Cardiac muscle cell (in vitro differentiated cells and primary cell): ENCODE data around the gene SPTLC2. TPM values are rescaled to one million over a fixed set of nuclear protein-coding genes. Genes with fewer than 3 reads are reported as not detected.
A peak's percentile ranks its signal among the peaks of the same experiment; 100 is the strongest.
"Not testable (repeated sequence)": the region's sequence is repeated elsewhere in the genome, so short reads cannot be mapped to it uniquely, and the experiment has no call there.

Source experiments
- DNase-seq, 2 donors: peaks; one replicate each; pipeline versions ENCODE4 v3.0.0 to v3.0.0-alpha.2; 2010 to 2017; ENCODE audit warnings: low read depth in 1 of 2, low spot score in 1 of 2
- H3K27ac ChIP-seq: fragments of 200-600 bp; sonication (generic); 2 replicates; pipeline ENCODE4 v1.5.1; 2016
- H3K27me3 ChIP-seq: fragments of 200-600 bp; sonication (generic); 2 replicates; pipeline ENCODE4 v1.6.0; 2016; ENCODE audit warnings: control low read depth
- H3K36me3 ChIP-seq: fragments of 200-600 bp; sonication (generic); 2 replicates; pipeline ENCODE4 v1.5.1; 2016; ENCODE audit warnings: control low read depth
- H3K4me1 ChIP-seq: fragments of 200-600 bp; sonication (generic); 2 replicates; pipeline ENCODE4 v1.8.1; 2017; ENCODE audit warnings: low read depth, mild to moderate bottlenecking, mixed run types
- H3K4me3 ChIP-seq: fragments of 200-600 bp; sonication (generic); 2 replicates; pipeline ENCODE4 v1.5.1; 2016; ENCODE audit warnings: mild to moderate bottlenecking
- H3K9me3 ChIP-seq: fragments of 200-600 bp; sonication (generic); 2 replicates; pipeline ENCODE4 v1.5.1; 2017; ENCODE audit warnings: low read depth, mild to moderate bottlenecking, control low read depth
- polyA plus RNA-seq: library from polyadenylated mRNA; unstranded; fragments of >200 nt; fragmentation: Nextera tagmentation; extraction: Ambion mirVana; gene quantifications from 2 replicates; pipeline ENCODE4 v1.2.1, GENCODE V29; 2016
- total RNA-seq: library from RNA; depleted of rRNA; stranded (reverse); fragments of >200 nt; gene quantifications from 2 replicates; pipeline ENCODE4 v1.2.3, GENCODE V29; 2016
- TF ChIP-seq, protein P1 (sequence below): IDR thresholded peaks from 2 replicates; pipeline ENCODE4 v1.5.1; 2012; ENCODE audit warnings: low read depth, mild to moderate bottlenecking, low read length

SPTLC2 gene
- total and polyA plus RNA-seq, 2 experiments from 2014 or later, result 13.9 to 14.4 TPM

DNA sequence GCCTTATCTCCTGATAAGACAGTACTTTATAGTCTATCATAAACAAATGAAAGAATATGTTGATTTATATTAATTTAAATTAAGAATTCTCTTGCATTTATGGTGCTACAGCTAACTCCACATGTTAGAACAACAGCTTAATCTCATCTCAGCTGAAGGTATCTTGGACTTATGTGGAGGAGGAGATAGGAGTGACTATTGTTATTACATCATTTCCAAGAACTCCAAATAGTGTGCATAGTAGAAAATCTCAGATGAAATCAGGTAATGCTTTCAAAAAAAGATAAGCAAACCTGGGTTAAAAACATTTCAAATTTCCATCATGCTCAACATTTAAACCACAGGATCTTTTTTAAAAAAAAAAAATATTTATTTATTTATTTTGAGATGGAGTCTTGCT is 86.5 kb downstream of the SPTLC2 start:
- H3K4me3 ChIP-seq, result no peak overlapping the region
- TF ChIP-seq, protein P1, sequence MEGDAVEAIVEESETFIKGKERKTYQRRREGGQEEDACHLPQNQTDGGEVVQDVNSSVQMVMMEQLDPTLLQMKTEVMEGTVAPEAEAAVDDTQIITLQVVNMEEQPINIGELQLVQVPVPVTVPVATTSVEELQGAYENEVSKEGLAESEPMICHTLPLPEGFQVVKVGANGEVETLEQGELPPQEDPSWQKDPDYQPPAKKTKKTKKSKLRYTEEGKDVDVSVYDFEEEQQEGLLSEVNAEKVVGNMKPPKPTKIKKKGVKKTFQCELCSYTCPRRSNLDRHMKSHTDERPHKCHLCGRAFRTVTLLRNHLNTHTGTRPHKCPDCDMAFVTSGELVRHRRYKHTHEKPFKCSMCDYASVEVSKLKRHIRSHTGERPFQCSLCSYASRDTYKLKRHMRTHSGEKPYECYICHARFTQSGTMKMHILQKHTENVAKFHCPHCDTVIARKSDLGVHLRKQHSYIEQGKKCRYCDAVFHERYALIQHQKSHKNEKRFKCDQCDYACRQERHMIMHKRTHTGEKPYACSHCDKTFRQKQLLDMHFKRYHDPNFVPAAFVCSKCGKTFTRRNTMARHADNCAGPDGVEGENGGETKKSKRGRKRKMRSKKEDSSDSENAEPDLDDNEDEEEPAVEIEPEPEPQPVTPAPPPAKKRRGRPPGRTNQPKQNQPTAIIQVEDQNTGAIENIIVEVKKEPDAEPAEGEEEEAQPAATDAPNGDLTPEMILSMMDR, result no peak
- no peaks in the 10 kb centered on the region for H3K9me3 ChIP-seq
- peaks cover 2% of the 10 kb centered on the region for H3K36me3 ChIP-seq
- peak in 1 of 2 donors; percentile 27 for DNase-seq
- H3K4me1 ChIP-seq, result no peaks in the 10 kb centered on the region
- H3K27ac ChIP-seq, result no peak overlapping the region
- H3K27me3 ChIP-seq, result no peaks in the 10 kb centered on the region

DNA sequence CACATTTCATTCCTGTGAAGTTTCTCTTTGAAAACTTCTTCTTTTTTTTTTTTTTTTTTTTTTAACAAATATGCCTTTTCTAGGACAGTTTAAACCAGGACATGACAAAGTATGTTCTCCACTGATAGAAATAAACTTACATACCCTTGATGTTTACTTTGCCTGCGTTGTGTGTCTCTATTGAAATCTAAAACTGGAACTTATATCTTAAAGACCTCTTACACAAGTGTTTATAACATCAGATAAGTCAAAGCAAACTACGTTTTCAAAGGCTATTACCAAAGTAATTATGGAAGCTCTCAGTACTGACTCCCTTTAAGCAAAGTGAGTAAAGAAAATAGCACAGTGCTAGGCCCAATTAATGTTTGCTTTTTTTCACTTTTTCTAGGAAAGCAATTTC is 87.2 kb downstream of the SPTLC2 start:
- Histone ChIP-seq H3K4me1 (no peaks in the 10 kb centered on the region), H3K4me3 (no peak overlapping the region), H3K9me3 (no peaks in the 10 kb centered on the region), H3K27ac (no peak overlapping the region), H3K27me3 (no peaks in the 10 kb centered on the region), H3K36me3 (peaks cover 2% of the 10 kb centered on the region)
- DNase-seq, result no peak
- TF ChIP-seq, protein P1, result no peak

DNA sequence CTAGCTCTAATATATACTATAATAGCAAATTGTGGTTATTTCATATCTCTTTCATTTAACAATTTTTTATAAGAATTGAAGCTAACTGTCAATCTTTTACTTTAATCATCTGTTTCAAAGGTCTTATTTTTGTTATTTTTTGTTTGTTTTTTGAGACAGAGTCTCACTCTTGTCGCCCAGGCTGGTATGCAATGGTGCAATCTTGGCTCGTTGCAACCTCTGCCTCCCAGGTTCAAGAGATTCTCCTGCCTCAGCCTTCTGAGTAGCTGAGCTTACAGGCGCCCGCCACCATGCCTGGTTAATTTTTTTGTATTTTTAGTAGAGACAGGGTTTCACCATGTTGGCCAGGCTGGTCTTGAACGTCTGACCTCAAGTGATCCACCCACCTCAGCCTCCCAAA is 87.7 kb downstream of the SPTLC2 start:
- not testable (repeated sequence) for H3K4me1 ChIP-seq, H3K4me3 ChIP-seq, H3K36me3 ChIP-seq, DNase-seq, H3K27ac ChIP-seq, H3K27me3 ChIP-seq, H3K9me3 ChIP-seq

DNA sequence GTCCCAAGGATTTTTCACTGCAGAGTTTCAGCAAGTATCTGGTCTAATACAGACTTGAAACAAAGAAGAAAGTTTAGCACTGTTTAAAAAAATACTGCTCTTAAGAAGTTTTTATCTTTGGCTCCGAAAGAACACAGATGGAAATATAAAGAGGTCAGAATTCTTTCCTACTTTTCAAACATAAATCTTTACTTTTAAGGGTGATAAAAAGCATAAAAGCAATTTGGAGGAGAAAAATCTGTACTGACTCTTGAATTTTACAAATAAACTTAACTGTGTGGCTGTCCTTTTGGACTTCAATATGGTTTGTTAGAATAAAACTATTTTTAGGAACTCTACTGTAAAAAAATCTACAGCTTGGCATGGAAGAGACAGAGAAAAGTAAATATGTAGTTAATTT is 90.2 kb downstream of the SPTLC2 start:
- Histone ChIP-seq H3K27ac (no peak overlapping the region), H3K27me3 (no peaks in the 10 kb centered on the region), H3K4me3 (no peak overlapping the region), H3K4me1 (no peaks in the 10 kb centered on the region), H3K9me3 (no peaks in the 10 kb centered on the region), H3K36me3 (peaks cover 2% of the 10 kb centered on the region)
- no peak for DNase-seq
- TF ChIP-seq, protein P1, result no peak

DNA sequence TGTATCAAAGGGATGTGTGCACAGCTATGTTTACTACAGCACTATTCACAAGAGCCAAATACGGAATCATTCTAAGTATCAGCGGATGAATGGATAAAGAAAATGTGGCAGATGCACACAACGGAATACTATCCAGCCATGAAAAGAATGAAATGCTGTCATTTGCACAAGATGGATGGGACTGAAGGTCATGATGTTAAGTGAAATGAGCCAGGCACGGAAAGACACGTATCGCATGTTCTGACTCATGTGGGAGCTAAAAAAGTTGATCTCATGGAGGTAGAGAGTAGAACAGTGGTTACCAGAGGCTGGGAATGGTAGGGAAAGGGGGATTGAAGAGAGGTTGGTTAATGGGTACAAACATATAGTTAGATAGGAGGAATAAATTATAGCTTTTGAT is 91.9 kb downstream of the SPTLC2 start:
- H3K36me3 ChIP-seq, result peaks cover 2% of the 10 kb centered on the region
- no peak overlapping the region for H3K27ac ChIP-seq
- no peak overlapping the region for H3K4me3 ChIP-seq
- no peaks in the 10 kb centered on the region for H3K9me3 ChIP-seq
- H3K4me1 ChIP-seq, result no peaks in the 10 kb centered on the region
- no peaks in the 10 kb centered on the region for H3K27me3 ChIP-seq
- TF ChIP-seq, protein P1, result no peak
- no peak for DNase-seq

DNA sequence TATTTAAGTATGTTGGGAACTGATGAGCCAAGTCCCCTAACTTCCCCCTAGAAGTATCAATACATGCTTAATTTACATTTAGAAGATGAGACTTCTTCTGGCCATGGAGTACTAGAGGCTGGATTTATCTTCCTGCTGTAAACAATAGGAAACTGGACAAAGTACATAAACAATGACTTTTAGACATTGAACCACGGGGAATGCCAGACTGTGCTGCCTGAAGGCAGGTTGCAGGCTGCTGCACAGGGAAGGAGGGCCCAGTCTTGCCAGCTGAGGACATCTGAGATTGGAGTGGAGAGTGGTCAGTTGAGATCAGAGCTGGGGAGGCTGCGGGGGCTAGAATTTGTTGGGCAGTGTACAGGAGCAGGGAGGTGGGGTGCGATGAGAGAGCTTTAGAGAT is 93.3 kb downstream of the SPTLC2 start:
- H3K27me3 ChIP-seq, result no peaks in the 10 kb centered on the region
- H3K36me3 ChIP-seq, result peaks cover 2% of the 10 kb centered on the region
- no peaks in the 10 kb centered on the region for H3K9me3 ChIP-seq
- H3K4me3 ChIP-seq, result no peak overlapping the region
- TF ChIP-seq, protein P1, result no peak
- H3K4me1 ChIP-seq, result no peaks in the 10 kb centered on the region
- DNase-seq, result no peak
- no peak overlapping the region for H3K27ac ChIP-seq
